ENCODE data around the gene DNAAF5.
"Not testable (repeated sequence)": the region's sequence is repeated elsewhere in the genome, so short reads cannot be mapped to it uniquely, and the experiment has no call there.

The DNAAF5 gene

DNA sequence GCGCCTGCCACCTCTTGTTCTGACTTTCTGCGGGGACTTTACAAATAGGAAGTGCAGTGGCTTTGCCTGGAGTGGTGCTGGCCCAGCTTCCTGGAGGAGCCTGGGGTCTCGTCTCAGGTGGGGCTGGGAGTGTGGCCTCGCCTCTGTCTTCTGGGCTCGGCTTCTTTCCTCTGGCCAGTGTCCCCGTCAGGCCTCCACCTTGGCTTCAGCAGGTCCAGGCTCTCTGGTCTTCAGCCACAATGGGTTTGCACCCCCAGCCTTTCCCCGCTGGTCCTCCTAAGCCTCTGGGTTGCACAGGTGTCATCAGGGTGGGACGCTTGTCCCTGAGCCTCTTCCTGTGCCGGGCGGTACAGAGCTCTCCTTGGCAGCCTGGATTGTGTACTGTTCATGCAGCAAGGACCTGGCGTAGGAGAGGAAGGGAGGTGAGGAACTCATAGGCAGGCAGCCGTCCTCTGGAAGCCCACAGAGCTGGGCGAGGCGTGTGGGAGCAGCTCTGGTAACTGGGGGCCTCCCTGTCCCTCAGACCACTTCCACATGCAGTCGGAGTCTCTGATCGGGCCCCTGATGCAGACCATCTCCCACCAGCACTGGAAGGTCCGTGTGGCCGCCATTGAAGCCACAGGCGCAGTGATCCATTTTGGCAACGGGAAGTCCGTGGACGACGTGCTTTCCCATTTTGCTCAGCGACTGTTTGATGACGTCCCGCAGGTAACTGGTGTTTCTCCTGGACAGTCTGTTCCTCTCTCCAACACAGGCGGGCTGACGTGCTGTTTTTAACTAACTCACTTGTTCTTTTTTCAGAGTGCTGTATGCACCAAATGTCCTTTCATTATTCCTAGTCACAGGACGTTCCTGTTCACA lies 2.9 kb downstream of the DNAAF5 start:
- no peak for DNase-seq (ENCODE audit: low read depth in 2 of 2)

DNA sequence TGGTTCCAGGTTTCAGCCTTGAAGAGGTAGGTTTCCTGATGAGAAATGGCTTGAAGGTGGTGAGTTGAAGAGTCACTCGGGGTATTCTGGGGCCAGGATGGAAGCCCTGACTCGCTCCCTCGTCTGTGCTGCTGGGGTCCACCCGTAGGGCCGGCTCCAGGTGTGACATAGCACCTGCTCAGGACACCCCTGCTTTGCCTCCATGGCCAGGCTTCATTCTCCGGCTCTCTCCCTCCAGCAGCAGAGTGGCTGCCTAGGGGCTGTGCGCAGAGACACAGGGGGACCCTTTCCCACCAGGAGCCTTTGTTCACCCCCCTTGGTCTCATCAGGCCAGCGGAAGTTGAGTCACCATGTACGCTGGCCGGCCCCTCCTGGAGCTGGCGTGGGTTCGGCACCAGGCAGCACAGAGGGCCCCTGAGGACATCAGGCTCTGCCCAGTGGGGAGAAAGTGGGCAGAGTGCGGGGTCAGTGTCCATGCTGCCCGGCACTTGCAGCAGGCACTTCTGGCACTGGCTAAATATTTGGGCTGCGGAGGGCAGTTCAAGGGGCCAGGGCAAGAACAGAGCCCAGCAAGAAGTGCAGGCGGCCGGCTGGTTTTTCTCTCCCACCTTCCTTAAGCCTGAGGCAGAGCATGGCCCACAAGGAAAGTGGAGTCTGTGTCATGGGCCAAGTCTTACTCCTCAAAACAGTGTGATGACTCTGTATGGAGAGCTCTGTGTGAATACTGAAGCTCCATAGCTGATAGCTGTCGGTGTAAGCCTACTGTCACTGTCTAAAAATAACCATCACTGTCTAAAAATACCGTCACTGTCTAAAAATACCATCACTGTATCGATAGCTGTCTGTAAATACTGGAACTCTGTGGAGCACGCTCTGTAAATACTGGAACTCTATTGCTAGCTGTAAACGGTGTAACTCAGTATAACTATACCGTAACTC lies 4.3 kb downstream of the DNAAF5 start:
- DNase-seq (ENCODE audit: low read depth in 2 of 2): no peak

GRCh38 chr7:731440-732085 lies 5.1 kb downstream of the DNAAF5 start:
- DNase-seq (ENCODE audit: low read depth in 2 of 2): no peak

GRCh38 chr7:732094-732541 lies 5.6 kb downstream of the DNAAF5 start:
- DNase-seq (ENCODE audit: low read depth in 2 of 2): no peak

- no peak for DNase-seq (ENCODE audit: low read depth in 2 of 2)
These were observed 6.1 kb downstream of the DNAAF5 start for GRCh38 chr7:732556-732955.

DNA sequence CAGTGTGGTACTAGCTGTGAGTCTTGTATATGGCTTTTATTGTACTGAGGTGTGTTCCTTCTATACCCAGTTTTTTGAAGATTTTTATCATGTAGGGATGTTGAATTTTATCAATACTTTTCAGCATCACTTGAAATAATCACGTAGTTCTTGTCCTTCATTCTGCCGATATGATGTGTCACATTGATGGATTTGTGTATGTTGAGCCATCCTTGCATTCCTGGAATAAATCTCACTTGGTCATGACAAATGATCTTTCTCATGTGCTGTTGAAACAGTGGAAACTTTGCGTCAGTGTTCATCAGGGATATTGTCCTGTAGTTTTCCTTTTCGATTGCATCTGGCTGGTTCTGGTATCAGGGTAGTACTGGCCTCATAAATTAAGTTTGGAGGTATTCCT lies 7.7 kb downstream of the DNAAF5 start:
- DNase-seq (ENCODE audit: low read depth in 2 of 2): no peak

- DNase-seq (ENCODE audit: low read depth in 2 of 2): no peak
These were observed 8.3 kb downstream of the DNAAF5 start for GRCh38 chr7:734808-735207.

GRCh38 chr7:738241-738640 lies 11.7 kb downstream of the DNAAF5 start:
- DNase-seq (ENCODE audit: low read depth in 2 of 2): no peak

DNA sequence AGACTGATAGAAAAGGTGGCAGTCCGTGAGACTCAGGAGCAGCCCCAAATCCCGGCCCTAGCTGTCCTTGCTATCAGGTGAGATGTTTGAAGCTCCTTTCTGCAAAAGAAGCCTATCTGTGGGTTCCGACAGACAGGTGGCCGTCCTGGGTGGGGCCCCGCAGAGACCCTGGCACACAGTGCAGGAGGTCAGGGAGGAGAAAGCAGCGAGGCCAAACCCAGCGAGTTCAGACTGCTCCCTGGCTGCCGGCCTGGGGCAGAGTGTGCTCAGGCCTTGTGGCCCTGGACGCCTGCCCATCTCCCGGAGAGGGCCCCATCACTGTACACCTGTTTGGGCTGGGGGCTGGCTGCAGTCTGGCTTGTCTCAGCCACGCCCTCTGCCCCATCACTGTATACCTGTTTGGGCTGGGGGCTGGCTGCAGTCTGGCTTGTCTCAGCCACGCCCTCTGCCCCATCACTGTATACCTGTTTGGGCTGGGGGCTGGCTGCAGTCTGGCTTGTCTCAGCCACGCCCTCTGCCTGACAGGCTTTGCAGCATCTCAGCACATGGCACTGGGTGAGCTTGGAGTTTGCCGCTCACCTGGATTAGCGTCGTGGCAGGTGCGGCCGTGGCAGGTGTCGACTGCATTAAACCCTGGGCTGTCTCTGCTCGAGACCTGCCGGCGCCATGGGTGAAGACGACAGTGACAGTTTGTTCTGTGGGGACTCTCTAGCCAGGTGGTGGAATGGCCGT lies 12.4 kb downstream of the DNAAF5 start:
- no peak for DNase-seq (ENCODE audit: low read depth in 2 of 2)

DNA sequence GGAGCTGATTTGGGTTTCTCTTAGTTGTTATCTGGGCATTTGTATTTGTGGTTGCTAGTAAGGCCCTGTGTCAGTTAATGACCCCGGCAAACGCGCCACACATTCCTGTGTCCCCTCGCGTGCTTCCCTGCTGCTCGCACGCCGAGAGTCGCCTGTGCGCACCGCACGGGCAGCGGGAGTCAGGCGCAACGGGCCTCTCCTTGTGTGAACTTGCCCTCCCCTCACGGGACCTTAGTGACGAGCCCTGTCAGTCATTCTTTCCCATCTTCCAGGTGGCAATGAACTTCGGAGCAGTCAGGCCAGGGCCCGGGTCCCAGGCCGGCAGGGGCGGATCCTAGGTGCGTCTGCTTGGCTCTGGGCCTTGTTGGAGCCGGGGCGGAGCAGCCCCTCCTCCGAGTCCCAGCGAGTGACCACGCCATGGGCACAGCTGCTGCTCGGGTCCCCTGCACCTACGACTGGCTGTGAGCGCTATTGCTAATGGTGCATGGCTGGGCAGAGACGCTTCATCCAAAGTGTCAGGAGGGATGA lies 13.0 kb downstream of the DNAAF5 start:
- no peak for DNase-seq (ENCODE audit: low read depth in 2 of 2)

GRCh38 chr7:739983-740942 lies 13.8 kb downstream of the DNAAF5 start:
- DNase-seq (ENCODE audit: low read depth in 2 of 2): no peak

DNA sequence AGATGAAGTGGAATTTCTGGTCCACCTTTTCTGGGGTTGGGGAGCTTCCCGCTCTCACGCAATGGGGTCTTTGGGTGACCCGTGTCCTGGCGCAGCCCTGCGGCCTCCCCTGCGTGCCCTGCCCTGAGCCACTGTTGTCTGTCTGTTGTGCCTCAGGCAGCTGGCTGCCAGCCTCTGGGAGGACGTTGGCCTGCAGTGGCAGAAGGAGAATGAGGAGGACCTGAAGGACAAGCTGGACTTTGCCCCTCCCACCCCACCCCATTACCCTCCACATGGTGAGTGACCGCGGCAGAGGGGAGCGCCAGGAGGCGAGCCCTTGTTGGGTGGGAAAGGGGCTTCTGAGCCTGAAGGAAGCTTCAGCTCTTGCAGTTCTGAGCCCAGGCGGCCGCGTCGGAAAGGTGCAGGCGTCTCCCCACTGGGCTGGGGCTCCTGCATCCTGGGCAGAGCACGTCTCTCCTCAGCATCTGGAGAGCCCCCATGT lies 14.7 kb downstream of the DNAAF5 start:
- DNase-seq (ENCODE audit: low read depth in 2 of 2): no peak

GRCh38 chr7:741850-742249 lies 15.4 kb downstream of the DNAAF5 start:
- DNase-seq (ENCODE audit: low read depth in 2 of 2): no peak

DNA sequence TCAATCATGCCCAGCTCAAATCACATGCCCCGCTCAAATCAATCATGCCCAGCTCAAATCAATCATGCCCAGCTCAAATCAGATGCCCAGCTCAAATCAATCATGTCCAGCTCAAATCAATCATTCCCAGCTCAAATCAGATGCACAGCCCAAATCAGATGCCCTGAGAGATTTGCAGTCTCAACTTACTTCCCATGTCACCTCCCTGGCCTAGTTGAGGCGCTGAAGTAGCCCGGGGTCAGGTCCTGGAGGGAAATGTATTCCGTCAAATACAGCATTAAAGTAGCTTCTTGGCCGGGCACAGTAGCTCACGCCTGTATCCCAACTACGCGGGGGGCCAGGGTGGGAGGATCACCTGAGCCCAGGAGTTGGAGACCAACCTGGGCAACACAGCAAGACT lies 16.3 kb downstream of the DNAAF5 start:
- DNase-seq (ENCODE audit: low read depth in 2 of 2): no peak

GRCh38 chr7:743341-744127 lies 17.0 kb downstream of the DNAAF5 start:
- DNase-seq (ENCODE audit: low read depth in 2 of 2): not testable (repeated sequence)

DNA sequence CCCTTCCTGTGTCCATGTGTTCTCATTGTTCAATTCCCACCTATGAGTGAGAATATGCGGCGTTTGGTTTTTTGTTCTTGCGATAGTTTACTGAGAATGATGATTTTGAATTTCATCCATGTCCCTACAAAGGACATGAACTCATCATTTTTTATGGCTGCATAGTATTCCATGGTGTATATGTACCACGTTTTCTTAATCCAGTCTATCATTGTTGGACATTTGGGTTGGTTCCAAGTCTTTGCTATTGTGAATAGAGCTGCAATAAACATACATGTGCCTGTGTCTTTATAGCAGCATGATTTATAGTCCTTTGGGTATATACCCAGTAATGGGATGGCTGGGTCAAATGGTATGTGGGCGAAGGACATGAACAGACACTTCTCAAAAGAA lies 17.6 kb downstream of the DNAAF5 start:
- not testable (repeated sequence) for DNase-seq (ENCODE audit: low read depth in 2 of 2)

GRCh38 chr7:744854-745430 lies 18.4 kb downstream of the DNAAF5 start:
- no peak for DNase-seq (ENCODE audit: low read depth in 2 of 2)

DNA sequence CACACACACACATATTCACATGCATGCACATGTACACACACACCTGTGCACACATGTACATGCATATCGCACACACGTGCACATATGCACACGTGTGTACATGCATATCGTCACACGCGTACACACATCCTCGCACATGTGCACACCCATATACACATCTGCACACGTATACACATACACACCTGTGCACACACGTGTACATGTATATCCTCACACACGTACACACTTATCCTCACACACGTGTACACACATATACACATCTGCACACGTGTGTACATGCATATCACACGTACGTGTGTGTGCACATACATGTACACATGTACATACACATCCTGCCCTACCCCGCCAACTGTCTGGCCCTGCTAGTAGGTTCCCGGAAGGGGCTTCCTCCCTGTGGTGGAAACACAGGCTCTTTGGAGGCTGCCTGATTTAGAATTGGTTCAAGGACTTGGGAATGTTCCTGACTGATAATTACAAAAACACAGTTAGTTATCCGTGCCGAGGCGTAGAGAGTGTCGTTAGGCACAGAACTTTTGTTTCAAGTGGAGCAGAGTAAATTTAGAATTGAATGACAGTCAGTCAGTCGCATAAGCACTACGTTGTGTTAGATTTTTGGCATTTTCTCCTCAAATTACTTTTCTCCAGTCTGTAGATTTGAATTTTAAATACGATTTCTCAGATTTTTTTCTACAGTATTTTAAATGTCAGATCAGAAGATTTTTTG lies 19.1 kb downstream of the DNAAF5 start:
- no peak for DNase-seq (ENCODE audit: low read depth in 2 of 2)

All from stimulated activated CD4-positive, alpha-beta T cell treated with anti-CD3 and anti-CD28 coated beads, Interleukin-12 subunit alpha, Interleukin-12 subunit beta, amount 100 ng/mL, for 24 hours (primary cell).